ENCODE data around the gene CMC1. TPM values are rescaled to one million over a fixed set of nuclear protein-coding genes. Genes with fewer than 3 reads are reported as not detected.

The CMC1 gene, protein sequence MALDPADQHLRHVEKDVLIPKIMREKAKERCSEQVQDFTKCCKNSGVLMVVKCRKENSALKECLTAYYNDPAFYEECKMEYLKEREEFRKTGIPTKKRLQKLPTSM
- total RNA-seq, result 9.9 TPM

DNA sequence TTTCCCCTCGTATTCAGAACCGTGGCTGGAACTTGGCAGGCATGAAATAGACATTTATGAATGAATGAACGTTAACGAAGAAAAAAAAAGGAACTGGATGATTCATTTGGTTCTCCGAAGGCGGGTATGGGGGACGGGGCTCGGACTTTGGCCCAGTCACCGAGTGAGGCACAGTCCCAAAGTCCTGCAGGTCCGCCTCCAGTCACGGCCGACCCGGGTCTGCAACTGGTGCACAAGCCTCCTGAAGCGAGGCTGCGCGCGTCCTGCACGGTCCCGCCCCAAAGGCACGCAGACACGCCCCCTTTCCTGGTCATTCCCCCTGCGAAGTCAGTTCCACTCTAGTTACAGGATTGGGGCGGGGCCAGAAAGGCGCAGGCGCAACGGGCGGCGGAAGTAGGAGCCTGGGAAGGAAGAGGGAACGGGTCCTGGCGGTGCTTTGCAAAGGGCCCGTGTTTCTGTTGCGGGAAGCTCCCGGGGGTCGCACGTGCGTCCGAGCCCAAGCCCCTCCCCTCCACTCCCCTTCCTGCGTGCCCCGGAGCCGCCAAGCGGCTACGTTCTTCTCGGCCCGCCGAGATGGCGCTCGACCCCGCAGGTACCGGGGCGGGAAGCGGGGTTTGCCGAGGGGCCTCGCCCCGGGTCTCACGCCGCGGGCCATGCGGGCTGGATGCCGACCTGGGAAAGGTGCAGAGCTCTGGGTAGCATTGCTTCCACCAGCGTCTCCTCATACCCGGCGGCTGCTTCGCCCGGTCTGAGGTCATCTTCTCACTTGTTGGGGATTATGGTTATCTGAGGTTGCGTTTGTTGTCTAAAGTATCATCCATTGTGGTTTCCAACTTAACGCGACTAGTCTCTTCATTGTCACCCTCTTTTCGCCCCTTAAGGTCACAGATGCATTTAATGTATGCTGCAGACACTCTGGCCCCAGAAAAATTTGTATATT is at the start of gene CMC1:
TSS of gene CMC1 (plus strand) at position 399 of the 940 bp plus-strand sequence. CDS start at position 574, 175 bp downstream.

DNA sequence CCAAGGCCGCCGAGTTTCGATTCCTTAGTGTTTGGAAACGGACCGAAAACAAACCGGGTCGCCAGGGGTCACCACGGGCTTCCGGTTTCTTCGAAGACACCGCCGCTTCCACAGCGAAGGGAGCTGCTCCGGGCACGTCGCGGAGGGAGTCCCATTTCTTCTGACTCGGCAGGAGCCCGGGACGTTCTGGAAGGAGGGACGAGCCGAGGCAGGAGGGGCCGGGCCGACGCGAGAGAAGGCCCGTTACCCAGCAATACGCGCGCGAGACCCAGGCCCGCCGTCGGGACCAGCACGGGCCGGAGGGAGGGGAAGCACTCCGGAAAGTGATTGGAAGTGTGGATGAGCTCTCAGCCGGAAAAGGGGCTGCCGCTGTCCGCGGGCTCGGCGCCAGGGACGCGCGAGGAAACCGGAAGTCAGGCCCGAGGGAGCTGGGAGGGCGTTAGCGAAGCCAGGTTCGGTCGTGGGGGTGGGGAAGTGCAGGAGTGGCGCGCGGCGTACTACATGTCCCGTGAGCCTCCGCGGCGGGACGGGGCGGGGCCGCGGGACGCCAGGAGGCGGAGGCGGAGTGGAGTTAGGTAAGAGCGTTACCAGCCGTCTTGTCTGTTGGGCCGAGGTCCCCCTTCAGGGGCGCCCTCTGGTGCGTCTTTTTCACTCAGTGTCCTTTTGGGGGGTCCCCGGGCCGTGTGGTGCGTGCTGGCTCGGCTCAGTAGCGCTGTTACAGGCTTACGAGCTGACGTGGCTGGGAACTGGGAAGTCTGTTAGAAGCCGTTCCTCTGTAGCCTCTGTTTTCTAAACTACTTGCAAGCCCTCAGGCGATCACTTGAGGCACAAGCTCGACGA is 107.4 kb downstream of the CMC1 start, which contains the start of the genes AZI2 and ZCWPW2:
TSS of gene AZI2 (minus strand) at position 196 of the 840 bp plus-strand sequence. CDS start 8,207 bp downstream, outside the sequence.
TSS of gene ZCWPW2 (plus strand) at position 93 of the 840 bp plus-strand sequence. CDS start 64,348 bp downstream, outside the sequence.

Other genes with a start within 250 kb of the CMC1 start
- 1.1 TPM for gene ZCWPW2, start 107.1 kb downstream of the CMC1 start, total RNA-seq
- 41.6 TPM for gene AZI2, start 107.2 kb downstream of the CMC1 start, total RNA-seq